Naive thymus-derived CD8-positive, alpha-beta T cell (primary cell): ENCODE measurements around the gene EIF3I. TPM values are rescaled to one million over a fixed set of nuclear protein-coding genes. Genes with fewer than 3 reads are reported as not detected.
A peak's percentile ranks its signal among the peaks of the same experiment; 100 is the strongest.

Experiments
- ATAC-seq, 2 donors: fragments of 150-1000 bp; cut with Tn5 transposase in 1 of 2; sonication (Bioruptor Pico), chemical (Tn5 transposase) in 1 of 2; 1 replicate in 1 of 2; 2 replicates in 1 of 2; pipeline ENCODE4 v1.10.0; 2021; ENCODE audit warnings: mild to moderate bottlenecking in 2 of 2, moderate library complexity in 2 of 2
- POLR2A ChIA-PET: fragments of 350-600 bp; sonication (Branson Sonifier 250); formaldehyde crosslinking; loops from one replicate; lab custom pipeline; 2021; ENCODE audit warnings: antibody characterized with exemption; lab: Charles Lee
- DNase-seq, 10 donors: peaks; one replicate each; pipeline versions ENCODE4 v3.0.0 to v3.0.0-alpha.2; 2020 to 2022
- H3K27ac Mint-ChIP-seq, 10 donors: one replicate each; pipeline ENCODE4 v1.8.0; 2020 to 2022; ENCODE audit warnings: mild to moderate bottlenecking in 10 of 10, mixed read lengths in 10 of 10, moderate library complexity in 4 of 10, inconsistent platforms in 1 of 10
- H3K27me3 Mint-ChIP-seq, 5 donors: one replicate each; pipeline ENCODE4 v1.8.0; 2021 to 2022; ENCODE audit warnings: mixed read lengths in 5 of 5
- H3K36me3 Mint-ChIP-seq, 3 donors: one replicate each; pipeline ENCODE4 v1.8.0; 2020 to 2022; ENCODE audit warnings: mixed read lengths in 3 of 3, mild to moderate bottlenecking in 2 of 3, inconsistent platforms in 1 of 3
- H3K4me1 Mint-ChIP-seq, 4 donors: one replicate each; pipeline ENCODE4 v1.8.0; 2021 to 2022; ENCODE audit warnings: mixed read lengths in 4 of 4
- H3K4me3 Mint-ChIP-seq, 10 donors: one replicate each; pipeline ENCODE4 v1.8.0; 2020 to 2022; ENCODE audit warnings: mild to moderate bottlenecking in 10 of 10, mixed read lengths in 10 of 10, moderate library complexity in 6 of 10, inconsistent platforms in 1 of 10
- H3K9me3 Mint-ChIP-seq, 9 donors: one replicate each; pipeline ENCODE4 v1.8.0; 2020 to 2022; ENCODE audit warnings: mixed read lengths in 9 of 9, mild to moderate bottlenecking in 3 of 9, inconsistent platforms in 1 of 9, moderate library complexity in 1 of 9
- polyA plus RNA-seq, 3 donors: library from polyadenylated mRNA; unstranded; fragments of 300-500 nt; fragmentation: Illumina TruSeq; gene quantifications; one replicate each; pipeline ENCODE4 v1.2.3, GENCODE V29; 2021
- total RNA-seq, 8 experiments: library from RNA in 2 of 8; stranded (reverse) in 2 of 8; gene quantifications; one replicate each; pipeline ENCODE4 v1.2.3 and lab custom pipeline; 2021 to 2026

The EIF3I gene
- total and polyA plus RNA-seq, 5 experiments from 2014 or later: 80.3 to 181 (median 167) TPM

- Mint-ChIP-seq H3K4me1 (peaks cover 39 to 70% (median 60%) of the 10 kb centered on the region in 4 donors), H3K36me3 (peaks cover 1 to 29% (median 7%) of the 10 kb centered on the region in 3 donors), H3K4me3 (peak overlapping the region in 4 of 10 donors; percentile 18 to 47 (median 32)), H3K9me3 (no peaks in the 10 kb centered on the region), H3K27ac (peak overlapping the region in 5 of 10 donors; percentile 16 to 98 (median 53)), H3K27me3 (no peaks in the 10 kb centered on the region)
- no peak for ATAC-seq
- DNase-seq: no peak
- POLR2A ChIA-PET: interaction anchor here (1.1 to 1.7 kb wide), 2 partner anchors 19 to 93 kb away, joined by 3 to 4 read pairs; partner anchors contain the start of gene HDAC1
These were observed 23.0 kb upstream of the EIF3I start for GRCh38 chr1:32199043-32199716.

DNA sequence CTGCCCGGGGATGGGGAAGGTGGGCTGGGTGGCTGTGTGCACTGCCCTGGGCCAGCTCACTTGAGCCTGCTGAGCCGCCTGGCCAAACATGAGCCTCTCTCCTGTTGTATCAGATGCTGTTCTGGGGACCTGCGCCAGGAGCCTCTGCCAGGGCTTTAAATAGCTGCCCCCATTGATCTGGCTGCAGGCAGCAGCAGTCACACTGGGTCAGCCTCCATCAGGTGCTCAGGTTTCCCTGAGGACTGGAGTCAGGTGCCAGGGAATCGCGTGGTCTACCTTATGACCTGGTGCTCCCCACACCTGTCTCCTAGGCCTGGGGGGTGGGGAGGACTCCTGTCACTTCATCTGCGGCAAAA, 22.5 kb upstream of the EIF3I start:
- POLR2A ChIA-PET: interaction anchor here (1.0 to 2.4 kb wide), 5 partner anchors 15 to 92 kb away, joined by 3 to 23 read pairs (median 3); partner anchors contain the start of genes HDAC1 and TXLNA
- H3K9me3 Mint-ChIP-seq: no peaks in the 10 kb centered on the region
- H3K27ac Mint-ChIP-seq: peak overlapping the region in 9 of 10 donors; percentile 89 to 98 (median 95)
- no peaks in the 10 kb centered on the region for H3K27me3 Mint-ChIP-seq
- H3K36me3 Mint-ChIP-seq: peaks cover 0 to 24% (median 2%) of the 10 kb centered on the region in 3 donors
- peak overlapping the region in 9 of 10 donors; percentile 86 to 97 (median 95) for H3K4me3 Mint-ChIP-seq
- peaks cover 39 to 65% (median 63%) of the 10 kb centered on the region in 4 donors for H3K4me1 Mint-ChIP-seq
- DNase-seq (no peak), ATAC-seq (no peak)

- H3K4me1 Mint-ChIP-seq: peaks cover 35 to 60% (median 59%) of the 10 kb centered on the region in 4 donors
- H3K36me3 Mint-ChIP-seq: peaks cover 0 to 17% (median 2%) of the 10 kb centered on the region in 3 donors
- peak within 1 kb of the TSS; percentile 89 to 98 (median 94) for H3K27ac Mint-ChIP-seq
- no peaks in the 10 kb centered on the region for H3K9me3 Mint-ChIP-seq
- peak within 1 kb of the TSS; percentile 86 to 97 (median 95) for H3K4me3 Mint-ChIP-seq
- H3K27me3 Mint-ChIP-seq: no peaks in the 10 kb centered on the region
- peak; percentile 54 to 56 for ATAC-seq
- peak; percentile 34 to 74 (median 63) for DNase-seq
- POLR2A ChIA-PET: interaction anchor here (0.5 to 2.5 kb wide), 16 partner anchors 11 to 759 kb away, joined by 3 to 23 read pairs (median 4); partner anchors contain the start of genes BSDC1, LCK, MARCKSL1 and TXLNA
These were observed 21.8 kb upstream of the EIF3I start, which contains the start of gene CCDC28B for GRCh38 chr1:32200226-32201010. TSS of gene CCDC28B (plus strand) at chr1:32200595. CDS start at chr1:32201936, 1,341 bp downstream.

- Mint-ChIP-seq H3K9me3 (no peaks in the 10 kb centered on the region), H3K4me1 (peaks cover 33 to 60% (median 56%) of the 10 kb centered on the region in 4 donors), H3K4me3 (peak overlapping the region; percentile 86 to 97 (median 95)), H3K36me3 (peaks cover 0 to 12% (median 1%) of the 10 kb centered on the region in 3 donors), H3K27ac (peak overlapping the region; percentile 89 to 98 (median 94)), H3K27me3 (no peaks in the 10 kb centered on the region)
- ATAC-seq (peak; percentile 68 to 70), DNase-seq (peak; percentile 64 to 90 (median 76))
- POLR2A ChIA-PET: interaction anchor here (0.5 to 2.5 kb wide), 17 partner anchors 11 to 889 kb away, joined by 3 to 23 read pairs (median 4); partner anchors contain the start of genes BSDC1, LCK, MARCKSL1 and TXLNA
These were observed 21.0 kb upstream of the EIF3I start for GRCh38 chr1:32201011-32201855.

DNA sequence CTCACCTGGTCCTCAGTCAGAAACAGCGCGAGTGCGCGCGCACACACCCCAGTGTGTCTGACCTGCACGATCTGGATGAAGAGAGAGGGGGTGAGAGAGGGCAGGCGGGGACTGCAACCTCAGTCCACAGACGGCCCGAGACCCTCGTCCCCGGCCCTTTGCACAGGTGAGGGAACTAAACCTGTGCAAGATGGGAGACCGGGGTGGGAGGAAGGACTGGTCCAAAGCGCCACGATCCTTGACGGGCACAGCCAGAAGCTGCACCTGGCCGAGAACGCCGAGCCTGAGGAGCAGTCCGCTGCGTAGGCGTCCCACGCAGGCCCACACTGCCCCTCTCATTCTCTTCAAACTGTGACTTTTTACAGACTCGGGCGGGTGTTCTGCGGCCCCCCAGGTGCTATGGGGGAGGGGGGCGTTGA, 17.3 kb upstream of the EIF3I start:
- Mint-ChIP-seq H3K4me1 (peaks cover 22 to 42% (median 38%) of the 10 kb centered on the region in 4 donors), H3K9me3 (no peaks in the 10 kb centered on the region), H3K4me3 (peak overlapping the region; percentile 50 to 92 (median 87)), H3K27ac (peak overlapping the region in 8 of 10 donors; percentile 80 to 97 (median 93)), H3K27me3 (no peaks in the 10 kb centered on the region), H3K36me3 (peaks cover 0 to 4% (median 0%) of the 10 kb centered on the region in 3 donors)
- ATAC-seq (no peak), DNase-seq (no peak)
- POLR2A ChIA-PET: interaction anchor here (0.5 to 3.0 kb wide), 13 partner anchors 8 to 131 kb away, joined by 3 to 16 read pairs (median 4); partner anchors contain the start of genes KPNA6, MARCKSL1 and TXLNA

- peak; percentile 69 to 74 for ATAC-seq
- Mint-ChIP-seq H3K4me1 (peaks cover 18 to 38% (median 31%) of the 10 kb centered on the region in 4 donors), H3K27ac (peak within 1 kb of the TSS; percentile 53 to 97 (median 93)), H3K27me3 (no peaks in the 10 kb centered on the region), H3K4me3 (peak within 1 kb of the TSS; percentile 84 to 92 (median 87)), H3K36me3 (peaks cover 0 to 4% (median 0%) of the 10 kb centered on the region in 3 donors), H3K9me3 (no peaks in the 10 kb centered on the region)
- POLR2A ChIA-PET: interaction anchor here (0.5 to 3.0 kb wide), 15 partner anchors 8 to 134 kb away, joined by 3 to 16 read pairs (median 4); partner anchors contain the start of genes KPNA6, MARCKSL1 and TXLNA
- DNase-seq: peak; percentile 77 to 92 (median 85)
These were observed 16.5 kb upstream of the EIF3I start, which contains the start of gene IQCC for GRCh38 chr1:32205401-32206370. TSS of gene IQCC (plus strand) at chr1:32205671. CDS start at chr1:32205682, 11 bp downstream.

GRCh38 chr1:32208469-32208868, 13.7 kb upstream of the EIF3I start:
- H3K27me3 Mint-ChIP-seq: no peaks in the 10 kb centered on the region
- no peak overlapping the region for H3K4me3 Mint-ChIP-seq
- H3K4me1 Mint-ChIP-seq: peaks cover 7 to 26% (median 13%) of the 10 kb centered on the region in 4 donors
- DNase-seq (no peak), ATAC-seq (no peak)
- POLR2A ChIA-PET: interaction anchor here (1.4 to 1.5 kb wide), 2 partner anchors 11 to 29 kb away, joined by 4 read pairs; partner anchors contain the start of gene TXLNA
- no peaks in the 10 kb centered on the region for H3K9me3 Mint-ChIP-seq
- peak overlapping the region in 2 of 10 donors; percentile 42 to 60 for H3K27ac Mint-ChIP-seq
- peaks cover 0 to 1% (median 0%) of the 10 kb centered on the region in 3 donors for H3K36me3 Mint-ChIP-seq

DNA sequence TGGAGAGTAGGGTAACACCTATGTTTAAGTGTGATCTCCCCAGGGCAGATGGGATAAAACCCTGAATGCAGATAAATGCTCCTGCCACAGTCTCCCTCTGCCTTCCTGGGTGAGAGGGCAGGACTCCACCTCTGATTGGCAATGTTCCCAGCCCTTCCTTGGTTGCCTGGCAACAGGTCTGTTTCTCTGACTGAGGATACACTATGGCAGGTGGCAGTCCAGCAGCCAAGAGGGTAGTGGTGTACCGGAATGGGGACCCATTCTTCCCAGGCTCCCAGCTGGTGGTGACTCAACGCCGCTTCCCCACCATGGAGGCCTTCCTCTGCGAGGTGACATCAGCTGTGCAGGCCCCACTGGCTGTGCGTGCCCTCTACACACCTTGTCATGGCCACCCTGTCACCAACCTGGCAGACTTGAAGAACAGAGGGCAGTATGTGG, 13.3 kb upstream of the EIF3I start, which contains the start of gene DCDC2B:
TSS of gene DCDC2B (plus strand) at position 199 of the 438 bp plus-strand sequence. CDS start at position 204, 5 bp downstream.
- Mint-ChIP-seq H3K4me3 (no peak within 1 kb of the TSS), H3K27ac (peak within 1 kb of the TSS in 5 of 10 donors; percentile 44 to 72 (median 50)), H3K4me1 (peaks cover 6 to 22% (median 12%) of the 10 kb centered on the region in 4 donors), H3K9me3 (no peaks in the 10 kb centered on the region), H3K27me3 (no peaks in the 10 kb centered on the region), H3K36me3 (no peaks in the 10 kb centered on the region)
- POLR2A ChIA-PET: interaction anchor here (1.4 kb wide), 1 partner anchor 11 kb away, joined by 4 read pairs; no protein-coding TSS in a partner anchor
- no peak for DNase-seq
- no peak for ATAC-seq

DNA sequence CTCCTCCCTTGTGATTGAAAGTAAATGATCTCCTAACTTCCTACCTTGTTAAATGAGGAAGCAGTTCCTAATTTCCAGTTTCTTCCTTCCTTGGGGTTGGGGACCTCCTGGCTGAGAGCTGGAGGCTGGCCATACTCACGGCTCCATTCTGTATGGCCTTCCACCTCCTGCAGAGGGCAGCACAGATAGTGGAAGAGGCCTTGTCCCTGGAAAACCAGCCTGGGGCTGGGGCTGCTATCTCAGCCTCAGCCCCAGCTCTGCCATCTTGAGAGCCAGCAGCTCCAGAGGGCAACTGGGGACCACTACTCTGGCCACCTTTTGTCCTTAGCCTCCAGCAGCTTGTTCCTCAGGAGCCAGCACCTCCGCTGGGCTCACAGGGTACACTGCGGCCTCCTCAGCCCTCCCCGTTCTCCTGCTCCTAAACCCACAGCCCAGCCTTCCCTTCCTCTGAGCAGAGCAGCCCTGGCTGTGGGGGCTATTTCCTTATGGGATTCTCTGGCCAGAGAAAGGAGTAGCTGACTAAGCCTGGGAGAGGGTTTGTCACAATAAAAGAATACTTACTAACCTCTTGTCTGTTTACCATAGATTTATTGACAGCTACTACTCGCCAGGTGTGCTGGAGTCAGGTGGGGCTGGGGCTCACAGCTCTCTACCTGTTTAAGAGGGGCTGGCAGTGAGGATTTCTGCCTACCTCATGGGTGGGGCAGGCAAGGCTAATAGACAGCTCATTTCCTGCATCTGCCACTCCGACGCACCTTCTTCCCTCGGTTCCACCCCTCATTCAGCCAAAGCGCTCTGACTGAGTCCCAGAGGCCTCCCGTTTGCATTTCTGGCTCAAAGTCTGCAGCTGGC, 6.4 kb upstream of the EIF3I start:
- Mint-ChIP-seq H3K27ac (peak overlapping the region in 6 of 10 donors; percentile 22 to 80 (median 55)), H3K9me3 (no peaks in the 10 kb centered on the region), H3K36me3 (peaks cover 0 to 29% (median 3%) of the 10 kb centered on the region in 3 donors), H3K4me3 (no peak overlapping the region), H3K27me3 (no peaks in the 10 kb centered on the region), H3K4me1 (peaks cover 7 to 22% (median 16%) of the 10 kb centered on the region in 4 donors)
- peak; percentile 90 to 92 for ATAC-seq
- peak; percentile 34 to 76 (median 46) for DNase-seq
- POLR2A ChIA-PET: interaction anchor here (0.6 to 4.0 kb wide), 20 partner anchors 10 to 144 kb away, joined by 3 to 17 read pairs (median 4); partner anchors contain the start of genes CCDC28B, HDAC1, IQCC and KPNA6
